GM19397 (cell line): ENCODE measurements around the gene LIMA1.
"Not testable (repeated sequence)": the region's sequence is repeated elsewhere in the genome, so short reads cannot be mapped to it uniquely, and the experiment has no call there.

Experiments used
- ATAC-seq: cut with Tn5 transposase; IDR thresholded peaks from one replicate; pipeline ENCODE4 v1.9.1; 2021; ENCODE audit warnings: mild to moderate bottlenecking, moderate library complexity; ENCODE audit not compliant: unreplicated experiment

Gene LIMA1

DNA sequence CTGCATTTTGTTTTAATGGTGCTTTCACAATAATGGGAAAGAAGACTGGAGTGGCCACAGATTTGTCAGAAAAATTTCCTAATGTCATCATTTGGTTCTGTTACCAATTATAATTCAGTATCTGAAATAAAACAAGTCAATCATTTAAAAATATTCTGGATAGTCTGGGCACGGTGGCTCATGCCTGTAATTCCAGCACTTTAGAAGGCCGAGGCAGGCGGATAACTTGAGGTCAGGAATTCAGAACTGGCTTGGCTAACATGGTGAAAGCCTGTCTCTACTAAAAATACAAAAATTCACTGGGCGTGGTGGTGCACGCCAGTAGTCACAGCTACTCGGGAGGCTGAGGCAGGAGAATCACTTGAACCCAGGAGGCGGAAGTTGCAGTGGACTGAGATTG is 4.0 kb upstream of the LIMA1 start:
- no peak for ATAC-seq

- ATAC-seq: no peak
Measured at GRCh38 chr12:50285253-50285652, 1.9 kb upstream of the LIMA1 start.

- no peak for ATAC-seq
Measured at GRCh38 chr12:50282721-50283228, 545 bp downstream of the LIMA1 start.

GRCh38 chr12:50279501-50279900 is 3.8 kb downstream of the LIMA1 start:
- no peak for ATAC-seq

DNA sequence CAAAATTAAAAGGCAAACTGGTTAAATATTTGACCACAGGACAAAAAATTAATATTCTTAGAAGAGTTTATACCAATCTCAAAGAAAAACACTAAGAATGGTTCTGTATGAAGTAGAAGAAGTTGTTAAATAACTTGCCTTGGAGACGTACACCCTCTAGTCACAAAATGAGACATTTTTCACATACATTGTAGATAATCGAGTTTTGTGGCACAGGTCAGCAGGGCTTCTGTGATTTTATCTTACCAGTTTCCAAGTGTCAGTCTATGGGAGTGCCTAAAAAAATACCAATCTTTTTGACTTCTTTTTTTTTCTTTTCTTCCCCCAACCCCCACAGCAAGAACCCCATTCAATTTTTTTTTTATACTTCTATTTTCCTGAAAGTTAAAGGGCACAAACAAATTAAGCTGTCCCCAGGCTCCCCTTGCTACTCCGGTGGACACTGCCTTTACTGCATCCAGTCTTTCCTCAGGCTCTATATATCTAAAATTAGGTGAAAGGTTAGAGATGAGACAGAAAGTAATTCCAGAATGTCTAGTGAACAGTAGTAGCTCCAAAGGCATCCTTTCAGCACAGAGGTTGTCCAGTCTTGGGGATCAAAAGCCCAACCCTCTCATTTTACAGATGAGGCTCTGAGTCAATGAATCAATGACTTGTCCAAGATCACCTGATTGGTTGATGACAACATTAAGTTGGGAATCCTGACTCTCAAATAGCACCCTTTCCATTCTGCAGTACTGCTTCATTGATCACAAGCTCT is 6.2 kb downstream of the LIMA1 start:
- ATAC-seq: no peak

DNA sequence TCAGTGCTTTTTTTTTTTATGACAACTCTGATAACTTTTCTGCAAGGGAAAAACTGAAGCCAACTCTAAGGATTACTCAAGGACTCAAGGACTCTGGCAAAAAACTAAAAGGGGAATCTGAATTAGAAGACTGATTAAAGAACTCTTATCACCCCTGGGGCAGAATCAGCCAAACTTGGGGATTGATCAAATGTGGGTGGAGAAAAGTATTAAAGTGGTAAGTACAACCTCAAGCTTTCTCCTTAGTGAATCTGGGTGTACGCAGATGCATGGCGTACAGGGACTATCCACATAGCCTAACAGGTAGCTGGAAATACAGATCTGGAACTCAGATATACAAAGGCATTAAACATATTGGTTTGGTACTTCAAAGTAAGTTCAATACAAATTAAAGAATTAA is 7.3 kb downstream of the LIMA1 start:
- ATAC-seq: no peak

DNA sequence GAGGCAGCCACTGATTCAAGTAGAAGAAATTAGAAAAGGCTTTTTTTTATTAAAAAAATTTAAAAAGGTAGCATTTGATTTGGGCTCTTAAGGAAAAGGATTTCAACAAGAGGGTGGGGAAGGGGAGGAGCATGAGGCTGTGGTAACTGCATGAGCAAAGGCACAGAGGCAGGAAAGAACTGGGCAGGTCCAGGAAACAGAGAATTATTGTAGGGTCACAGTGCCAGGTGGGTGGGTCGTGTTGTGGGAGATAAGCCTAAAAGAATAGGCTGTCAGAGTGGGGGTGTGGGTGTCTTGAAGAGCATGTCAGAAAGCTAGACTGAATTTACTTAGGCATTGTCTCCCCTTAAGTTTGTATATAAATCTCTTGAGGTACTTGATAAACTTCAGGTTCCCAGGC is 7.8 kb downstream of the LIMA1 start:
- ATAC-seq: no peak

DNA sequence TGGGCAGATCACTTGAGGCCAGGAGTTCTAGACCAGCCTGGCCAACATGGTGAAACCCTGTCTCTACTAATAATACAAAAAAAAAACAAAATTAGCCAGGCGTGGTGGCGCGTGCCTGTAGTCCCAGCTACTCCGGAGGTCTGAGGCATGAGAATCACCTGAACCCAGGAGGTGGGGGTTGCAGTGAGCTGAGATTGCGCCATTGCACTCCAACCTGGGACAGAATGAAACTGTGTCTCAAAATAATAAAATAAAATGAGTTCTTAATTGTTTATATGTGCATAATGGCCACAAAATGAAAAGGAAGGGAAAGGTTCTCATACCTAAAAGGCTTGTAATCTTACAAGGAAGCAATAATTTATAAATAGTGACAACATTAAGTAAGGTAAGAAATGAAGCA is 8.2 kb downstream of the LIMA1 start:
- not testable (repeated sequence) for ATAC-seq

DNA sequence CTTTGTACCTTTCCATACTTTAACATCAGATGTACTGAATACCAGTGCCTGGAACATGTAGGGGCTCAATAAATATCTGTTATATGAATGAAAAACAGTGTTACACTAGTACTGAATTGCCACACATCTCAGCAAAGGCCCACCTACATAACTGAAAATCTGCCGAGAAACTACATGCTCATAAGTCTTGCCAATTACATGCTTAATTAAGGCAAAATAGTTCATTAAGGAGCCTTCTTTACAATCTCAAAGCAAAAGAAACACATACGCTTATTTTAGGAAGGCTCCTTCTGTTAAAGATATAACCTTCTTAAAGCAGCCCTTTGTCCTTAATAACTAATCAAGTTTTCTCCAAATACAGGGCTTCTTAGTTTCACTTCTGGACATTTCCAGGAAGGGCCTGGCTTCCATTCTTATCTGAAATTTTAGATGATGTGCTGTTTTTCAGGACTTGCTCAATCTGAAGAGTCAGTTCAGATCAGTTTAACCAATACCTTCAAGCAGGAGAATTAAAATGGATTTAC is 11.5 kb downstream of the LIMA1 start:
- ATAC-seq: no peak

DNA sequence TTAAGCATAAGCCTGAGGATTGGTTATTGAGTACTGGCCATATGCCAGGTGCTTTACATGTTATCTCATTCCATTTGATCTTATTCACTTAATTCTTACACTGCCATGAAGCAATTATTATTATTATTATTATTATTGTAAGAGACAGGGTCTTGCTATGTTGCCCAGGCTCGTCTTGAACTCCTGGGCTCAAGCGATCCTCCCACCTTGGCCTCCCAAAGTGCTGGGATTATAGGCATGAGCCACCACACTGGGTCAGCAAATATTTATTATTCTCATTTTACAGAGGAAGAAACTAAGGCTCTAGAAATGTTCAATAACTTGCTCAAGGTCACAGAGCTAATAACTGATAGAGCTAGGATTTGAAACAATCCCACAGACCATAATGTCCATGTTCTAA is 14.8 kb downstream of the LIMA1 start:
- no peak for ATAC-seq

DNA sequence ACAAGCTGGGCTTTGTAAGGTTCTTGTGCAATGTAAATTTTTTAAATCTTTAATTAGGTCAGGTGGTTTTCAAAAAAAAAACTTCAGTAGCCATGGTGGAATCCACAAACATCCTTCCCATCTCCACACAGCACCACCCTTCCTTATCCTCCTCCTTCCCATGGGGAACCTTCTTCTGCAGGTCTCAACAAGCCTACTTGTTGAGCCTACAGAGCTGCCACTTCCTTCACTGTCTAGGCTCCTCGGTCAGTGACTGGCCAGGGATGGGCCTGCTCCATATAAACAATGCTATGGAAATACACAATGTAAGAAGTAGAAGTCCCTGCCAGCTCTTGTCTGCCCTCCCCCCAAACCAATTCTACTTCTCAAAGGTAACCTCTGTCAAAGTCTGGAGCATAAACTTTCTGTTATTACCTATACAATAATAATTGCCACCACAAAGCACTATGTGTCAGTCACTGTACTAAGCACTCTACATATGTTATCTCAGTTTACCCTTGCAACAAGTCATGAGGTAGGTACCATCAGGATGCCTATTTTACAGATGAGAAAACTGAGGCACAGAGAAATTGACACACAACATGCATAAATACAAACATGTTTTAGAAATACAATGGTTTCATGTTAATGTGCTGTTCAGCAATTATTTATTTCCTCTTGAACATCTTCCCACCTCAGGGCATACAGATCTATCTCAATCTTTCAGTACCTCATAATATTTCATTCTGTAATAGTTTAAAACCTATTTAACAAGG is 17.4 kb downstream of the LIMA1 start:
- ATAC-seq: no peak

GRCh38 chr12:50263832-50264231 is 19.5 kb downstream of the LIMA1 start:
- ATAC-seq: no peak

GRCh38 chr12:50261654-50262053 is 21.7 kb downstream of the LIMA1 start:
- no peak for ATAC-seq

DNA sequence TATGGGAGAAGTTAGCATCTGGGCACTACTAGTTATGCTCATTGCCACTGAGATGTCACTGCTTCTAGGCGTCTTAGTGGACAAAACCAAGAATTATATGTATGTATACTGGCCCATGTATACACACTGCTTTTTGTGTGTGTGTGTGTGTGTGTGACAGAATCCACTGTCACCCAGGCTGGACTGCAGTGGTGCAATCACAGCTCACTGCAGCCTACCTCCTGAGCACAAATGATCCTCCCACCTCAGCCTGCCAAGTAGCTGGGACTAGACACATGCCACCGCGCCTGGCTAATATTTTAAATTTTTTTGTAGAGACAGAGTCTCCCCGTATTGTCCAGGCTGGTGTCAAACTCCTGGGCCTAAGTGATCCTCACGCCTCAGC is 25.2 kb downstream of the LIMA1 start:
- no peak for ATAC-seq

GRCh38 chr12:50257236-50258166 is 25.8 kb downstream of the LIMA1 start:
- no peak for ATAC-seq

- ATAC-seq: no peak
Measured at GRCh38 chr12:50256761-50257160, 26.6 kb downstream of the LIMA1 start.

GRCh38 chr12:50252977-50253602 is 30.2 kb downstream of the LIMA1 start:
- ATAC-seq: no peak

- ATAC-seq: no peak
Measured at GRCh38 chr12:50251619-50252252, 31.6 kb downstream of the LIMA1 start.

GRCh38 chr12:50249464-50250182 is 33.7 kb downstream of the LIMA1 start:
- no peak for ATAC-seq
